ENCODE data around the gene HSD11B1L.
"Not testable (repeated sequence)": the region's sequence is repeated elsewhere in the genome, so short reads cannot be mapped to it uniquely, and the experiment has no call there.

HSD11B1L gene

DNA sequence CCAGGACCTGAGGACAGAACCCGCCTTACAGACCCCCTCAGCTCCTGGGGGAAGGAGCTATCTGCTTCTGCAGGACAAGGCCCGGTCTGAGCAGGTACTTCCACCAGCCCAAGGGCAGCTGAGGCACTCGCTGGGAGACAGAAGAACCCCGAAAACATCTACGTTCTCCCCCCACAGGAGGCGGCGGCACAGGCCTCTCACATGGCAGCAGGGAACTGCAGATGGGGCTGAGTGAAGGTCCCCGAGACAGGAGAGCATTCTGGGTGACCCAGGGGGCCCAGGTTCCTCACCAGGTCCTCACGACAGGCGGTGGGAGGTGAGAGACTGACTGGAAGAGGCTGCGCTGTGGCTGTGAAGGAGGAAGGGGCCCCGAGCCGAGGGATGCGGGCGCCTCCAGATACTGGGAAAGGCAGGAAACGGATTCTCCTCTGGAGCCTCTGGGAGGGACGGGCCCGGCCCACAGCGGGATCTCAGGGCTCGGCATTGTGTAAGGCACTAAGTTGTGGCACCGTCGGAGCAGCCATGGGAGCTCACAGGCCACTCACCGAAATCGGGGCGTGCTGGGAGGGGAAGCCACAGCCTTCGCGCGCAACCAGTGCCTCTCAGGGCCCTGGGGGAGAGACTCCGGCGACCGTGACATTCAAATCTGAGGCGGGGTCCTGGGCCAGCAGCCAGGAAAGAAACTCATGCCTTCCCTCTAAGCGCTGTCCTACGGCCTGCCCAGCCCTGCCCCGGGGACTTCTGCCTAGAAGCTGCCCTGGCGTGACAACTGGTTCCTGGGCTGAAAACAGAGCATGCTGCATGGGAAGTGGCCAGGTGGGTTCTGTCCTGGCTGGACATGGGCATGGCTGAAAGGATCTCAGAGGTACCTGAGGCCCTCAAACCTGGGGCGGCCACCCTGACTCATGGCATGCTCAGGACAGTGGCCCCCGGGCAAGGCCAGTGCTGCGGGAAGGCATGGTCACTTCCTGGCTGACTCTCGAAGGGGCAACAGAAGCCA, 23.3 kb downstream of the HSD11B1L start:
- DNase-seq, result no peak

GRCh38 chr19:5705552-5705951, 24.7 kb downstream of the HSD11B1L start:
- DNase-seq, result no peak

GRCh38 chr19:5706876-5707573, 26.2 kb downstream of the HSD11B1L start:
- no peak for DNase-seq

GRCh38 chr19:5707576-5708575, 27.0 kb downstream of the HSD11B1L start:
- no peak for DNase-seq

DNA sequence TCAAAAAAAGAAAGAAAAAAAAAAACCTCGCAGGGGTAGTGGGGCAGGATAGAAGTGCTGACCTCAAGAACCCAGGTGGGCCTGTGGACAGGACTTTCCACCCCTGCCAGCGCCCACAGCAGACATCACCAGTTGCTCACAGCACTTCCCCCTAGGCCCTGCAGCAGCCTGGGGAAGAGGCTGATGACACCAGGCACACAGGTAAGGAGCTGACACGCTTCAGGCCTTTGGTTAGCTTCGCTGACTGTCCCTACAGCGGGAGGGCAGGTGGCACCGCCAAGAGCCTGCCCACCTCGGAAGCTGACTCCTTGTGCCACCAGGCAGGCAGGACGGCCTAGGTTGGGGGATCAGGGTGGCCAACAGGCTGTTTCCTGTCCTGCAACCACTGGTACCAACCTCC, 30.2 kb downstream of the HSD11B1L start:
- no peak for DNase-seq

GRCh38 chr19:5711713-5712161, 30.9 kb downstream of the HSD11B1L start:
- DNase-seq, result no peak

DNA sequence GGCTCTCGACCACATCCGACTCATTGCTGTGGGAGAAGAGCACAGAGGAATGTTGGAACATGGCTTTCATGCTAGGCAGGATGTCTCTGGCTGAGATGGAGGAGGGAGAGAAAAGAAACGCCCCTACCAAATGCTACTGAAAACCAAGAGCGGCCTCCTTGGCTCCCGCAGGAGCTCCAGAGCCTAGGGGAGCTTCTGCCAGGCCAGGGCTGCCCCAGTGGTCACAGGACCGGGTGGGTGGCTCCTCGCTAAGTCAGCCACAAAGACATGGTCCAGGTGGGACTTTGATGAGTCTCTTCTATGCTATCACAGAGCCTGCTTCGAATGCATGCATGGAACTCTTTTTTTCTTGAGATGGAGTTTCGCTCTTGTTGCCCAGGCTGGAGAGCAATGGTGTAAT, 32.4 kb downstream of the HSD11B1L start:
- no peak for DNase-seq

GRCh38 chr19:5714816-5715215, 34.0 kb downstream of the HSD11B1L start:
- DNase-seq, result no peak

- DNase-seq, result no peak
Measured at GRCh38 chr19:5717215-5717935, 36.5 kb downstream of the HSD11B1L start.

DNA sequence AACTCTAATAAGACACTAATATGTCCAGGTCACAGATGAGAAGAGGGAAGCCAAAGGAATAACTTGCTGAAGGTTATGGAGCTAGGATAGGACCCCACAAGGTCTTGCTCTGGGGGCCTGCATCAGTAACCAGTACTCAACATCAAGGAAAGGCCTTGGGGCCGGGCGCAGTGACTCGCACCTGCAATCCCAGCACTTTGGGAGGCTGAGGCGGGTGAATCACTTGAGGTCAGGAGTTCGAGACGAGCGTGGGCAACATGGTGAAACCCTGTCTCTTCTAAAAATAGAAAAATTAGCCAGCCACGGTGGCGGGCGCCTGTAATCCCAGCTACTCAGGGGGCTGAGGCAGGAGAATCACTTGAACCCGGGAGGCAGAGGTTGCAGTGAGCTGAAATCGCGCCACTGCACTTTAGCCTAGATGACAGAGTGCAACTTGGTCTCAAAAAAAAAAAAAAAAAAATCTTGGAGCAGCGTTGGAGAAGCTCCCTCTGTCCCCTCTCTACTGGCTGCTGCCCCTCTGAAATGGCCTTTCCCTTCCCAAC, 37.3 kb downstream of the HSD11B1L start:
- DNase-seq, result no peak

DNA sequence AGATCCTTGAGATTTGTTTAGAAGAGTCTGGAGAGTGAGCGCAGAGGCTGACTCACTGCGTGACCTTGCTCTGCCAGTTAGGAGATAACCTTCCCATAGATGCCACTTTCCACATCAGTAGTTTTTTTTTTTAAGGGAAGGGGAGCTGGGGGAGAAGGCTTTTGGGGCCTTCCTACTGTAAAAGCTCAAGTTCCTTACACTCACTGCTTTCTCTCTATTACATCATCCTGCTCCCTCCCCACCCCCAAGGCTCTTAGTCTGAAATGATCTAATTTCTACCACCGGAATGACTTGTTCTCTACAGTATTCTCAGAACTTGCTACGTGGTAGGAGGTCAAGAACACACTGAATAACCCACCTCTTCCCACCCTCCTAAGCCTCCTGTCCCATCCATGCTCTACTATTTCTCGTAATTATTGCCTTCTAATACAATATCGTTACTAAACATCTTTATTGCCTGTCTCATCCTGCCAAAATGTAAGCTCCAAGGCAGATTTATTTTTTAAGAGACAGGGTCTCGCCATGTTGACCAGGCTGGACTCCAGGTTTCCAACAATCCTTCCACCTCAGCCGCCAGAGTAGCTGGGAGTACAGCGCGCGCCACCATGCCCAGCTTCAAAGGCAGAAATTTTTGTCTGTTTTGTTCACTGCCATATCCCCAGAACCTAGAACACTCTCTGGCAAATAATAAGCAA, 37.9 kb downstream of the HSD11B1L start:
- no peak for DNase-seq

DNA sequence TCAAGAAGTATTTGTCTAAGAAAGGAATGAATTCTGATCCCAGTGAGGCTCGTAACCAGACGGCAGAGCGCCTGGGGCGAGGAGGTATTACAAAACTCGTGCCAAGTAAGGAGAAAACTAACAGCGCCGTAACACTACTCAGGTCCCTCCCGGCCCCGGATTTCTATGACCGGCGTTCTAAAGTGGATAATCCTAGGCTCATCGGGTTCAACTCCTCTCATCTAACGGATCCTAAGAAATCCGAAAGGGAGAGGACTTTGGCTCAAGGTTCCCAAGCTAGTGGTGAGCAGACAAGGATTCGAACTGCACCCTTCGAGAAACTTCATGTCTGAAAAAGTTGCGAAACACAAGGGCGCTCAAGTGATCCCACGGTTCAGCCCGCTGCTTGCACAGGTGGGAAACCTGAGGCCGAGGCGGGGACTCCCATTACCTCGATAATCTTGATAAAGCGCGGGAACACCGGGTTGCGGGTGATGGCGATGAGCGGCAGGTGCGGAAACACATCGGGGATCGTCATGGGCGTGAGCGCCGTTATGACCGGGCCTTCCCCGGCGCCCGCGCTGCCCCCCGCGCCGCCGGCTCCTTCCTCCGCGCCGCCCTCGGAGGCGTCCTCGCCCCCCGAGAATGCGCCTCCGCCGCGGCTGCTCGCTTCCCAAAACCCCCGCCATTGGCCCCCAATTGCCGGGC, 38.6 kb downstream of the HSD11B1L start:
- no peak for DNase-seq

- DNase-seq, result peak; percentile 99
Measured at GRCh38 chr19:5719961-5720790, 39.3 kb downstream of the HSD11B1L start, which contains the start of the genes CATSPERD and LONP1. Gene CATSPERD, plus strand, starts transcription at chr19:5720637. Its CDS starts 101 bp downstream, at chr19:5720738. Gene LONP1, minus strand, starts transcription at chr19:5720146. Its CDS starts 14 bp downstream, at chr19:5720132.

- DNase-seq, result no peak
Measured at GRCh38 chr19:5727453-5728050, 46.7 kb downstream of the HSD11B1L start.

DNA sequence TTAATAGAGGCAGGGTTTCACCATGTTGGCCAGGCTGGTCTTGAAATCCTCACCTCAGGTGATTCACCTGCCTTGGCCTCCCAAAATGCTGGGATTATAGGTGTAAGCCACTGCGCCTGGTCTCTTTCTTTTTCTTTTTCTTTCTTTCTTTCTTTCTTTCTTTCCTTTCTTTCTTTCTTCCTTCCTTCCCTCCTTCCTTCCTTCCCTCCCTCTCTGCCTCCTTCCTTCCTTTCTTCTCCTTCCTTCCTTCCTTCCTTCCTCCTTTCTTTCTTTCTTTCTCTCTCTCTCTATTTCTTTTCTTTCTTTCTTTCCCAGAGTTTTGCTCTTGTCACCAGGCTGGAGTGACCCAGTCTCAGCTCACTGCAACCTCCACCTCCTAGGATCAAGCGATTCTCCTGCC, 52.3 kb downstream of the HSD11B1L start:
- DNase-seq, result not testable (repeated sequence)
